Endothelial cell of umbilical vein (primary cell): ENCODE results near the gene FTO.

Experiments
- EZH2 ChIP-seq: IDR thresholded peaks from 2 replicates; pipeline ENCODE4 v1.6.1; 2012; ENCODE audit warnings: borderline replicate concordance, low read depth, mild to moderate bottlenecking, moderate library complexity, low read length, inconsistent platforms; ENCODE audit not compliant: severe bottlenecking
- POLR2A ChIP-seq: IDR thresholded peaks from 2 replicates; pipeline ENCODE4 v1.6.1; 2012; ENCODE audit warnings: low read depth, mild to moderate bottlenecking, control low read depth, low read length
- POLR2AphosphoS5 ChIP-seq: IDR thresholded peaks from 2 replicates; pipeline ENCODE4 v1.6.1; 2012; ENCODE audit warnings: low read depth, mild to moderate bottlenecking, control low read depth, low read length, moderate library complexity; ENCODE audit not compliant: insufficient read depth
- TF ChIP-seq, protein P1 (sequence below), 2 donors: IDR thresholded peaks; 1 replicate in 1 of 2; 2 replicates in 1 of 2; pipeline ENCODE4 v1.5.1; 2011; ENCODE audit warnings: low read length in 2 of 2, mild to moderate bottlenecking in 2 of 2, moderate library complexity in 2 of 2, control low read depth in 1 of 2, inconsistent platforms in 1 of 2, low read depth in 1 of 2; ENCODE audit not compliant: insufficient read depth in 1 of 2; ENCODE audit errors: extremely low read depth in 1 of 2

DNA sequence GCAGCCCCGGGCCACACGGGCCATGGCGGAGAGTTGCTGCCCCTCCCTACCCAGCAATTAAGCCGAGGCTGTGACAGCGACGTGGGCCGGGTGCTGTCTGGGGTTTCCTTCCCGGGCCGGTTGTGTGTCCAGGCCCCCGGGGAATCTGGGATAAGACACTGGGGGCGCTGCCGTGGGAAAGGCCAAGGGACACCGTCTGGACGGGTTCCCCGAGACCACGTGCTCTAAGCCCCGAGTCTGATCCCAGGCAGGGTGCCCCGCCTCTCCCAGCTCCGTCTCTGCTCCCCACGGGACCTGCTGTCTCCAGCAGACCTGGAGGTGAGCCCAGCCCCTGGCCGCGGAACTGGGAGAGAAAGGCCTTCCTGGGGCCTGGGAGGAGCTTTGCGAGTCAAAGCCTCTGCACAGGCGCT, 490.4 kb downstream of the FTO start:
- TF ChIP-seq EZH2: no peak
- TF ChIP-seq POLR2A: no peak
- TF ChIP-seq, protein P1, sequence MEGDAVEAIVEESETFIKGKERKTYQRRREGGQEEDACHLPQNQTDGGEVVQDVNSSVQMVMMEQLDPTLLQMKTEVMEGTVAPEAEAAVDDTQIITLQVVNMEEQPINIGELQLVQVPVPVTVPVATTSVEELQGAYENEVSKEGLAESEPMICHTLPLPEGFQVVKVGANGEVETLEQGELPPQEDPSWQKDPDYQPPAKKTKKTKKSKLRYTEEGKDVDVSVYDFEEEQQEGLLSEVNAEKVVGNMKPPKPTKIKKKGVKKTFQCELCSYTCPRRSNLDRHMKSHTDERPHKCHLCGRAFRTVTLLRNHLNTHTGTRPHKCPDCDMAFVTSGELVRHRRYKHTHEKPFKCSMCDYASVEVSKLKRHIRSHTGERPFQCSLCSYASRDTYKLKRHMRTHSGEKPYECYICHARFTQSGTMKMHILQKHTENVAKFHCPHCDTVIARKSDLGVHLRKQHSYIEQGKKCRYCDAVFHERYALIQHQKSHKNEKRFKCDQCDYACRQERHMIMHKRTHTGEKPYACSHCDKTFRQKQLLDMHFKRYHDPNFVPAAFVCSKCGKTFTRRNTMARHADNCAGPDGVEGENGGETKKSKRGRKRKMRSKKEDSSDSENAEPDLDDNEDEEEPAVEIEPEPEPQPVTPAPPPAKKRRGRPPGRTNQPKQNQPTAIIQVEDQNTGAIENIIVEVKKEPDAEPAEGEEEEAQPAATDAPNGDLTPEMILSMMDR (IDR thresholded peaks at IDR 0.05; ENCODE audit: extremely low read depth in 1 of 2, insufficient read depth in 1 of 2, low read depth in 1 of 2, low read length in 2 of 2): no peak
- TF ChIP-seq POLR2AphosphoS5: no peak
